ENCODE results near the gene IL11.

Gene IL11

GRCh38 chr19:55353803-55354697 is 16.2 kb downstream of the IL11 start:
- peak in 1 of 3 donors; percentile 58 for DNase-seq (ENCODE audit: low read depth in 2 of 3, low spot score in 1 of 3)

DNA sequence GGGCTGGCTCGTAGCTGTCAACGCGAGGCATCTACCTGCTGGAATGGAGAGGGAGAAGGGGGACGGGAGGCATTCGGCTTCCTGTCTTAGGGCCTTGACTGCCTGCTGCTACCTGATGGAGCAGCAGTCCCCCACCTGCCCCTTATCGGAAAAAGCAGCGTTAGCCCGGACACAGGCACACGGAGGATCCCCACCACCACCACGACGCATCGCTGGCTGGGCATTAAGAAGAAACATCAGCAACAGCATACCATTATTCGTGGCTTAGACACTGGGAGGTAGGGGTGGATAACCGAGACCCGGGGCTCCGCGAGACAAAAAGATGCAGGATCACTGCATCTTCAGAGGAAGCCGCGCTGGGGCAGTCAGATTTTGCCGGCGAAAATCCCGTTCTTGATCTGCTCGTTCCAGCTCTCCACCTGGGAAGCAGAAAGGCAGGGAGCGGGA is 16.9 kb downstream of the IL11 start:
- DNase-seq (ENCODE audit: low read depth in 2 of 3, low spot score in 1 of 3) = no peak

GRCh38 chr19:55352549-55353145 is 17.6 kb downstream of the IL11 start:
- DNase-seq (ENCODE audit: low read depth in 2 of 3, low spot score in 1 of 3) = no peak

- DNase-seq (ENCODE audit: low read depth in 2 of 3, low spot score in 1 of 3) = no peak
Measured at GRCh38 chr19:55352040-55352439, 18.2 kb downstream of the IL11 start.

DNA sequence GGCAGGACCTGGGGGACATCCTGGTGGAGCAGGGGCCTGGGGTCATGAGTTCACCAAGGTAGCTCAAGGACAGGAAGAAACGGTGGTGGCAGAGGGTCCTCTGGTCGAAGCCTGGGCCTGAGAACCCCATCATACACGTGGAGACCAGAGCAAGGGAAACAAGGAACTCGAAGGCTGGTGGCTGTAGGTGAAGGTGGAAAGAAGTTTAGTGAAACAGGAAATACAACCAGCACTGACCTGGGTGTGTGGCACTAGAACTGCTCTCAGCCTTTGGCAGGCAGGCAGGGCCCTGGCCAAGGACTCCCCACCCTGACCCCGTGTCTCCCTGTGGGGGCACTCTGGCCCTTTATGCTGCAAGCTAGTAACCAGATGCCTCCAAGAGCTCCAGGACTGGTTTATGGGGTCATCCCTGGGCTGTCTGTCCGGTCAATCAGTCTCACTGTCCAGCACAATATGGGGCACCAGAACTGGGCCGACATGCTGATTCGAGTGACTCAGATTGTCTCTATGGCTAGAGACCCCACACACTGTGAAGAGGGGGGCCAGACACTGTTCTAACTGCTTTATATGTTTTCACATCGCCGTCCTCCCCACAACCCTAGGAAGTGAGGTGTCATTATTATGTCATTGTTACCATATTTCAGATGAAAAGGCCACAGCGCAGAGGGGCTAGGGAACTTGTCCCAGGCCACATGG is 19.5 kb downstream of the IL11 start:
- no peak for DNase-seq (ENCODE audit: low read depth in 2 of 3, low spot score in 1 of 3)

DNA sequence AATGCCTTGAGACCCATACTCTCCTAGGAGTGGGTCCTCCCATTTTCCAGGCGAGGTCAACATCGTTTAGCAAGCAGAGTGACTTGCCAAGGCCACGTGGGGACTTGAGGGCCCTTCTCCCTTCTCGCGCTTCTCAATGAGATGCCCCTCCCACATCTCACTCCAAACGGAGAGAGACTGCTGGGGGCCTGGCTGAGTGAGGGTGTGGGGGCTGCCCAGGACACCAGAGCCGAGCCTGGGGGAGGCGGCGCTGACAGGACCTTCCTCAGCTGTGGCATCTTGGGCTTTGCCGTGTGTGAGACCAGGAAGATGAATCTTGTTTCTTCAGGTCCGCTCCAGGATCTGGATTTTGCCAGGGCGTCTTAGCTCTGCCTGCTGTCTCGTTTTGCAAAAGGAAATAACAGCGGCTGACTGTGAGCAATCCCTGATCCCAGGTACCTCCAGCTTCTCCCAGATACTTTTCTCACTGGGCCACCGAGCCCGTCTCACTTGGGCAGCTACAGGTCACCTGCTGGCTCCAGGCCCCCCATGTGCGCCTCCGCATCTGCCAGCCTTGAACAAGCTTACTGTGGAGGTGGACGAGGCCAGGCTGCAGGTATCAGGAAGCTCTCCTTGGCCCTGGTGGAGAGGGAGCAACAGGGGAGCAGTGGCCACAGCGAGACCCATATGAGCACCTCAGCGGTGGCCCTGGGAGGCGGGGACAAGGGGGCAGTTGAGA is 21.8 kb downstream of the IL11 start:
- no peak for DNase-seq (ENCODE audit: low read depth in 2 of 3, low spot score in 1 of 3)

GRCh38 chr19:55347442-55348009 is 22.7 kb downstream of the IL11 start:
- no peak for DNase-seq (ENCODE audit: low read depth in 2 of 3, low spot score in 1 of 3)

- DNase-seq (ENCODE audit: low read depth in 2 of 3, low spot score in 1 of 3) = no peak
Measured at GRCh38 chr19:55346725-55347441, 23.4 kb downstream of the IL11 start.

DNA sequence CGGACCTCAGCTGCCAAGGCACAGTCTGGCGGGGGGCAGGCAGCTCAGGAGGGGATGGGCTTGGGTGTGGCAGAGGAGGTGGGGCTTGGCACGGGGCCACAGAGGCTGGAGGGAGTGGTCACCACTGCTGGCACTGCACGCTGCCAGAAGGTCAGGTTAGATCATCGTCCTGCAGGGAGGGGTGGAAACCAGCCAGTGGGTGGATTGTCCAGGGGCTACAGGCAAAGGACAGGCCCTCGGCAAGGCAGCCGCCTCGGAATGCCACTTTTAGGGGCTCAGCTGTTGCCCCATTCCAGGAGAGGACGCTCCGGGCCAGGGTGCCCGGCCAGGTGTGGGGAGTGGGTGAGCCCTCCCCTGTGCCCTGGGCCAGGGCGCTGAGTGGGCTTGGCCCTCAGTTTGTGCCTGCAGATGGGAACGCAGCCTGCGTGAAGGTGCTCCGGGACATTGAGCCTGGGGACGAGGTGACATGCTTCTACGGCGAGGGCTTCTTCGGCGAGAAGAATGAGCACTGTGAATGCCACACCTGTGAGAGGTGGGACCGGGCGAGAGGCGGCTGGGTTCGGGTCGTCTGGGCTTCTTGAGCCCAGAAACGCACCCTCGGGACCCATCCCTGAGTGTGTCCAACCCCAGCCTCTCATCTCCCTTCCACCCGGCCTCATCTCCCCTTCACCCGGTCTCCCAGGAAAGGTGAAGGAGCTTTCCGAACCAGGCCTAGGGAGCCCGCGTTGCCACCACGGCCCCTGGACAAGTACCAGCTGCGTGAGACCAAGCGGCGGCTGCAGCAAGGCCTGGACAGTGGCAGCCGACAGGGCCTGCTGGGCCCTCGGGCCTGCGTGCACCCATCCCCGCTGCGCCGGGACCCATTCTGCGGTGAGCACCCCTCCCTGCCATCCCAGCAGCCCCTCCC is 24.2 kb downstream of the IL11 start:
- DNase-seq (ENCODE audit: low read depth in 2 of 3, low spot score in 1 of 3) = no peak

- DNase-seq (ENCODE audit: low read depth in 2 of 3, low spot score in 1 of 3) = no peak
Measured at GRCh38 chr19:55345101-55345817, 25.0 kb downstream of the IL11 start.

GRCh38 chr19:55344444-55344843 is 25.8 kb downstream of the IL11 start:
- no peak for DNase-seq (ENCODE audit: low read depth in 2 of 3, low spot score in 1 of 3)

DNA sequence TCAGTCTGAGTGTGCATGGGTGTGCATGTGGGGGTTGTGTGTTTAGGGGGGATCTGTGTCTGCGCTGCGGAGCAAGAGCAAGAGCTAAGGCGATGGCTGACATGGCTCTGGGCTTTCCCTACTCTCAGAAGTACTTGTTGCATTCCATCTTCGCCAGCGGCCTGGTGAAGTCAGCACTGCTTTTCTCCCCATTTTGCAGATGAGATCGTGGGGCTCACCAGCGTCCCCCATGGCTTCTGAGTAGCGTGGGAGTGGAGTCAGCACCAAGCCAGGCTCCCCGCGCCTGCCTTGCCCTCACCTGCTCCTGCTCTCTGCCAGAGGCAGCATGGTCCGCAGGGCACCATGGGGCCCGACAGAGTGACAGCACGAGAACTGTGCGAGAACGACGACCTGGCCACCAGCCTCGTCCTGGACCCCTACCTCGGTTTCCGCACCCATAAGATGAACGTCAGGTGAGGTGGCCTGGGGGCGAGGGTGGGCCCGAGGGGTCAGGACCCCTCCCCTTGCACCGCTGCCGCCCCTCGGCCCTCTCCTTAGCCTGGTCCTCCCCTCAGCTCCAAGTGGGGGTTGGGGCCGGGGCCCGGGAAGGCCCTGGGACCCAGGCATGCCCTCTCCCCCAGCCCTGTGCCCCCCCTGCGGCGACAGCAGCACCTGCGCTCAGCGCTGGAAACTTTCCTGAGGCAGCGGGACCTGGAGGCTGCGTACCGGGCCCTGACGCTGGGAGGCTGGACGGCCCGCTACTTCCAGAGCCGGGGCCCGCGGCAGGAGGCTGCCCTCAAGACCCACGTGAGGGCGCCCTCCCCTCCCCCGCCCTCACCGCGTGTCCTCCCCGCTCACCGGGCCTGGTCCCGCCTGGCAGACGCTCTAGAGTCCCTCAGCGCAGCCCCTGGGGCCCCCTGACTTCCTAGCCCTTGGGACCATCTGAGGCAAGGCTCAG is 28.4 kb downstream of the IL11 start:
- no peak for DNase-seq (ENCODE audit: low read depth in 2 of 3, low spot score in 1 of 3)

GRCh38 chr19:55341171-55341588 is 29.1 kb downstream of the IL11 start:
- peak; percentile 57 to 70 (median 60) for DNase-seq (ENCODE audit: low read depth in 2 of 3, low spot score in 1 of 3)

- peak in 1 of 3 donors; percentile 11 for DNase-seq (ENCODE audit: low read depth in 2 of 3, low spot score in 1 of 3)
Measured at GRCh38 chr19:55340784-55341147, 29.5 kb downstream of the IL11 start.

- no peak for DNase-seq (ENCODE audit: low read depth in 2 of 3, low spot score in 1 of 3)
Measured at GRCh38 chr19:55339889-55340783, 30.1 kb downstream of the IL11 start.

GRCh38 chr19:55339105-55339888 is 31.0 kb downstream of the IL11 start, which contains the start of gene KMT5C:
KMT5C (plus strand) TSS chr19:55339876; CDS start chr19:55341937, 2,061 bp downstream.
- peak; percentile 100 for DNase-seq (ENCODE audit: low read depth in 2 of 3, low spot score in 1 of 3)

Data from stimulated activated CD4-positive, alpha-beta T cell treated with anti-CD3 and anti-CD28 coated beads, Interleukin-12 subunit alpha, Interleukin-12 subunit beta, amount 100 ng/mL, for 48 hours (primary cell).